HCT116 (cell line): ENCODE results near the gene RTF1. TPM values are rescaled to one million over a fixed set of nuclear protein-coding genes. Genes with fewer than 3 reads are reported as not detected.

Experiments
- ATAC-seq: fragments of 200-7000 bp; cut with Tn5 transposase; 2 replicates; pipeline ENCODE4 v1.9.1; 2020; ENCODE audit warnings: mild to moderate bottlenecking, moderate library complexity
- BruUV-seq: library from RNA; stranded (reverse); fragments of 400-500 nt; replicated peaks from 2 replicates; lab custom pipeline; 2021; lab: Mats Ljungman, UMichigan
- CTCF ChIA-PET: fragments of 300-600 bp; sonication (Branson Sonifier 250); formaldehyde crosslinking; loops from one replicate; lab custom pipeline; 2021; ENCODE audit warnings: antibody characterized with exemption; lab: Charles Lee
- POLR2A ChIA-PET: fragments of 300-600, 350-600 bp; sonication (Branson Sonifier 250); formaldehyde crosslinking; loops from one replicate; lab custom pipeline; 2021; ENCODE audit warnings: antibody characterized with exemption; lab: Charles Lee
- RAD21 ChIA-PET, 2 experiments: fragments of 300-600 bp; sonication (Branson Sonifier 250); formaldehyde crosslinking; loops; one replicate each; lab custom pipeline; 2023; ENCODE audit warnings: low total read pairs in 2 of 2; ENCODE audit not compliant: uncharacterized antibody in 2 of 2, unreplicated experiment in 2 of 2, low non-redundant PET in 1 of 2; lab: Charles Lee
- DNase-seq: peaks from one replicate; pipeline ENCODE4 v3.0.0-alpha.2; 2010; ENCODE audit warnings: low read depth, low spot score
- H2AFZ ChIP-seq: fragments of 200-600 bp; shearing (Covaris generic), sonication (generic); 2 replicates; pipeline ENCODE4 v1.6.1; 2017; ENCODE audit warnings: low read depth, mixed run types, mixed read lengths, antibody characterized with exemption, low read length; ENCODE audit not compliant: poor library complexity, severe bottlenecking
- H3K27ac ChIP-seq: 2 replicates; pipeline ENCODE4 v1.5.1; 2012; ENCODE audit warnings: low read depth, low read length
- H3K27me3 ChIP-seq: fragments of 200-600 bp; sonication (generic); 2 replicates; pipeline ENCODE4 v1.6.1; 2016; ENCODE audit warnings: mixed run types, low read length, mixed read lengths; ENCODE audit not compliant: insufficient read depth
- H3K36me3 ChIP-seq, 2 experiments: fragments of 200-500 bp in 1 of 2; fragments of 200-600 bp in 1 of 2; sonication (Bioruptor generic) in 1 of 2; sonication (generic) in 1 of 2; 2 replicates each; pipeline versions ENCODE4 v1.5.1 to v1.6.1; 2014 to 2016; ENCODE audit warnings: low read length in 2 of 2, inconsistent platforms in 1 of 2, mixed read lengths in 1 of 2, mixed run types in 1 of 2; ENCODE audit not compliant: insufficient read depth in 2 of 2, control insufficient read depth in 1 of 2
- H3K4me1 ChIP-seq, 2 experiments: fragments of 200-600 bp in 1 of 2; sonication (generic) in 1 of 2; 2 replicates each; pipeline versions ENCODE4 v1.5.1 to v1.6.1; 2012 to 2017; ENCODE audit warnings: low read length in 2 of 2, inconsistent platforms in 1 of 2, mild to moderate bottlenecking in 1 of 2, mixed read lengths in 1 of 2, mixed run types in 1 of 2, moderate library complexity in 1 of 2; ENCODE audit not compliant: insufficient read depth in 2 of 2, control insufficient read depth in 1 of 2
- H3K4me2 ChIP-seq: fragments of 200-600 bp; sonication (generic); 2 replicates; pipeline ENCODE4 v1.6.1; 2017; ENCODE audit warnings: mixed run types, low read length, mixed read lengths
- H3K4me3 ChIP-seq, 2 experiments: fragments of 200-600 bp in 1 of 2; sonication (generic) in 1 of 2; replicated peaks in 1 of 2; 2 replicates each; pipeline ENCODE4 v1.5.1; 2011 to 2016; ENCODE audit warnings: low read length in 2 of 2, control low read depth in 1 of 2, low read depth in 1 of 2, mild to moderate bottlenecking in 1 of 2, mixed read lengths in 1 of 2, mixed run types in 1 of 2
- H3K79me2 ChIP-seq: fragments of 200-600 bp; sonication (generic); 2 replicates; pipeline ENCODE4 v1.6.1; 2017; ENCODE audit warnings: mild to moderate bottlenecking, mixed run types, low read length, moderate library complexity, mixed read lengths; ENCODE audit not compliant: insufficient read depth
- H3K9ac ChIP-seq: fragments of 200-600 bp; sonication (generic); 2 replicates; pipeline ENCODE4 v1.6.1; 2016; ENCODE audit warnings: low read length, mixed read lengths
- H3K9me2 ChIP-seq: fragments of 200-600 bp; sonication (generic), shearing (Covaris generic); 2 replicates; pipeline ENCODE4 v1.6.1; 2017; ENCODE audit warnings: mixed run types, mild to moderate bottlenecking, moderate library complexity; ENCODE audit not compliant: insufficient read depth
- H3K9me3 ChIP-seq, 2 experiments: fragments of 200-500 bp in 1 of 2; fragments of 200-600 bp in 1 of 2; sonication (Bioruptor generic) in 1 of 2; sonication (generic) in 1 of 2; 2 replicates each; pipeline ENCODE4 v1.6.1; 2014 to 2017; ENCODE audit warnings: low read length in 2 of 2, mixed read lengths in 2 of 2, inconsistent platforms in 1 of 2, low read depth in 1 of 2, mild to moderate bottlenecking in 1 of 2, mixed run types in 1 of 2, moderate library complexity in 1 of 2; ENCODE audit not compliant: control insufficient read depth in 1 of 2, insufficient read depth in 1 of 2
- H4K20me1 ChIP-seq: fragments of 200-600 bp; sonication (generic), shearing (Covaris generic); 2 replicates; pipeline ENCODE4 v1.6.1; 2017; ENCODE audit warnings: mixed run types, mild to moderate bottlenecking, moderate library complexity; ENCODE audit not compliant: insufficient read depth
- CEBPB ChIP-seq: IDR thresholded peaks from 2 replicates; pipeline ENCODE4 v1.6.1; 2012; ENCODE audit warnings: low read depth
- EZH2 ChIP-seq: fragments of 200-600 bp; sonication (generic); IDR thresholded peaks from 2 replicates; pipeline ENCODE4 v1.6.1; 2017; ENCODE audit warnings: antibody characterized with exemption, mixed run types
- FOSL1 ChIP-seq: IDR thresholded peaks from 2 replicates; pipeline ENCODE4 v1.6.1; 2012; ENCODE audit warnings: low read depth
- POLR2A ChIP-seq: IDR thresholded peaks from 2 replicates; pipeline ENCODE4 v1.7.0; 2011; ENCODE audit warnings: borderline replicate concordance; ENCODE audit not compliant: insufficient read depth, insufficient read length; ENCODE audit errors: extremely low read depth
- SRF ChIP-seq: IDR thresholded peaks from 2 replicates; pipeline ENCODE4 v1.6.1; 2012; ENCODE audit warnings: low read depth
- TCF7L2 ChIP-seq: IDR thresholded peaks from 2 replicates; pipeline ENCODE4 v1.7.0; 2011; ENCODE audit warnings: borderline replicate concordance, inconsistent platforms; ENCODE audit not compliant: insufficient read depth, insufficient read length; ENCODE audit errors: extremely low read depth
- ZFX ChIP-seq: fragments of 450-650 bp; IDR thresholded peaks from 2 replicates; pipeline ENCODE4 v1.6.1; 2017
- intact Hi-C: fragments of 100-400 bp; cut with micrococcal nuclease; formaldehyde crosslinking; loops from 2 replicates; pipeline ENCODE4 v1.10.0; 2022
- total RNA-seq: library from RNA; stranded (reverse); gene quantifications from one replicate; pipeline ENCODE4 v1.2.1, GENCODE V29; 2021; ENCODE audit not compliant: unreplicated experiment
- TF ChIP-seq, protein P1 (sequence below): IDR thresholded peaks from 2 replicates; pipeline ENCODE4 v1.6.1; 2012; ENCODE audit warnings: low read depth
- TF ChIP-seq, protein P2 (sequence below): IDR thresholded peaks from 2 replicates; pipeline ENCODE4 v1.6.1; 2012

The RTF1 gene
- total RNA-seq, 1 experiment from 2014 or later: 27.5 TPM

DNA sequence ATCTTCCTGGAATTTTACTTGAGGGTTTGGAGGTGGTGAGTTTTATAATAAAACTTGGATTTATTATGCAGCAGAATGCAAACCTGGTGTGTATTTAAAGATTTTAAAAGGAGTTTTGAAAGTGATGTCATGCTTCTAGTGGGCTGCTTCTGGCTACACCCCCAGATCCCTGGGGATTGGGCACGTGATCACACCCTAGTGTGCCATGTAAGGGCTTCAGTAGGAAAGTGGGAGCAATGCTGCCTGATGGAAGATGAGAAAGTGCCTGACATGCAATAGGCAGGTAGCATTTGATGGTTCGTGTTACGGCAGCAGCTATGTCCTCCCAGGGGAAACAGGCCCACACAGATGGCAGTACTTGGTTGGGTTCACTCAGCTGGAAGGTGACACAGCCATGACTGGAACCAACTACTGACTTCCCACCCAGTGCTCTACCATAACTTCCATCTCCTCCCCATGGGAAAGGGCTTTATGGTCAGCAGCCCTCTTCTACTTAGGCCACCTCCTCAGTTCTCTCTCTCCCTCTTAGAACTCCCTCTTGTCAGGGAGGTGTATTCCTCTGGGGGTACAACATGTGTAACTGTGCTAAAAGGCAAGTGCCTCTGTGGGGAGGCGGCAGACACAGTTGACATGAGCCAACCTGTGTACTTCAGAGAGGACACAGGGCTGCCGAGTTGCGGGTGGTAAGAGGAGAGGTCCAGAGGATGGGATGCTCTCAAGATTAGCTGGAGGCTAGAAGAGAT lies 82.4 kb downstream of the RTF1 start:
- RAD21 ChIA-PET: no interaction called here
- POLR2A ChIA-PET: no interaction called here

More for the DNA sequence above, 82.4 kb downstream of the RTF1 start:
- no TSS peak for BruUV-seq
- DNase-seq: no peak
- no peak overlapping the region for H3K9ac ChIP-seq
- CTCF ChIA-PET: no interaction called here
- no peak for TF ChIP-seq EZH2
- TF ChIP-seq CEBPB: no peak
- TF ChIP-seq ZFX: no peak
- TF ChIP-seq POLR2A: no peak
- no peak for TF ChIP-seq FOSL1
- TF ChIP-seq SRF: no peak
- TF ChIP-seq, protein P1, sequence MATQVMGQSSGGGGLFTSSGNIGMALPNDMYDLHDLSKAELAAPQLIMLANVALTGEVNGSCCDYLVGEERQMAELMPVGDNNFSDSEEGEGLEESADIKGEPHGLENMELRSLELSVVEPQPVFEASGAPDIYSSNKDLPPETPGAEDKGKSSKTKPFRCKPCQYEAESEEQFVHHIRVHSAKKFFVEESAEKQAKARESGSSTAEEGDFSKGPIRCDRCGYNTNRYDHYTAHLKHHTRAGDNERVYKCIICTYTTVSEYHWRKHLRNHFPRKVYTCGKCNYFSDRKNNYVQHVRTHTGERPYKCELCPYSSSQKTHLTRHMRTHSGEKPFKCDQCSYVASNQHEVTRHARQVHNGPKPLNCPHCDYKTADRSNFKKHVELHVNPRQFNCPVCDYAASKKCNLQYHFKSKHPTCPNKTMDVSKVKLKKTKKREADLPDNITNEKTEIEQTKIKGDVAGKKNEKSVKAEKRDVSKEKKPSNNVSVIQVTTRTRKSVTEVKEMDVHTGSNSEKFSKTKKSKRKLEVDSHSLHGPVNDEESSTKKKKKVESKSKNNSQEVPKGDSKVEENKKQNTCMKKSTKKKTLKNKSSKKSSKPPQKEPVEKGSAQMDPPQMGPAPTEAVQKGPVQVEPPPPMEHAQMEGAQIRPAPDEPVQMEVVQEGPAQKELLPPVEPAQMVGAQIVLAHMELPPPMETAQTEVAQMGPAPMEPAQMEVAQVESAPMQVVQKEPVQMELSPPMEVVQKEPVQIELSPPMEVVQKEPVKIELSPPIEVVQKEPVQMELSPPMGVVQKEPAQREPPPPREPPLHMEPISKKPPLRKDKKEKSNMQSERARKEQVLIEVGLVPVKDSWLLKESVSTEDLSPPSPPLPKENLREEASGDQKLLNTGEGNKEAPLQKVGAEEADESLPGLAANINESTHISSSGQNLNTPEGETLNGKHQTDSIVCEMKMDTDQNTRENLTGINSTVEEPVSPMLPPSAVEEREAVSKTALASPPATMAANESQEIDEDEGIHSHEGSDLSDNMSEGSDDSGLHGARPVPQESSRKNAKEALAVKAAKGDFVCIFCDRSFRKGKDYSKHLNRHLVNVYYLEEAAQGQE: no peak
- TF ChIP-seq TCF7L2: no peak
- TF ChIP-seq, protein P2, sequence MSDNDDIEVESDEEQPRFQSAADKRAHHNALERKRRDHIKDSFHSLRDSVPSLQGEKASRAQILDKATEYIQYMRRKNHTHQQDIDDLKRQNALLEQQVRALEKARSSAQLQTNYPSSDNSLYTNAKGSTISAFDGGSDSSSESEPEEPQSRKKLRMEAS: no peak
- no peak overlapping the region for H2AFZ ChIP-seq
- no peak overlapping the region for H3K4me3 ChIP-seq
- no peaks in the 10 kb centered on the region for H3K9me3 ChIP-seq
- H3K4me1 ChIP-seq: peaks cover 0 to 5% of the 10 kb centered on the region in 2 experiments; a peak in 1 of 4 replicates
- no peak overlapping the region for H3K27ac ChIP-seq
- no peaks in the 10 kb centered on the region for H3K79me2 ChIP-seq
- no peak overlapping the region for H3K4me2 ChIP-seq
- no peaks in the 10 kb centered on the region for H3K36me3 ChIP-seq
- H3K9me2 ChIP-seq: no peaks in the 10 kb centered on the region
- H4K20me1 ChIP-seq: no peaks in the 10 kb centered on the region
- intact Hi-C loops: no loop called here
- no peaks in the 10 kb centered on the region for H3K27me3 ChIP-seq
- no peak for ATAC-seq
